ENCODE measurements around the gene ARHGEF17.

ARHGEF17 gene

GRCh38 chr11:73281201-73281741 lies 26.8 kb upstream of the ARHGEF17 start:
- ChIA-PET POLR2A (ENCODE audit: low non-redundant PET) (no interaction called here), CTCF (interaction anchor here (0.6 kb wide), 3 partner anchors 24 to 638 kb away, joined by 3 to 4 read pairs (median 3); no protein-coding TSS in a partner anchor)
- H3K27ac ChIP-seq, result no peak overlapping the region
- DNase-seq (ENCODE audit: low spot score), result no peak
- TF ChIP-seq CTCF (conservative IDR thresholded peaks at IDR 0.05; ENCODE audit: low read depth), result no peak

DNA sequence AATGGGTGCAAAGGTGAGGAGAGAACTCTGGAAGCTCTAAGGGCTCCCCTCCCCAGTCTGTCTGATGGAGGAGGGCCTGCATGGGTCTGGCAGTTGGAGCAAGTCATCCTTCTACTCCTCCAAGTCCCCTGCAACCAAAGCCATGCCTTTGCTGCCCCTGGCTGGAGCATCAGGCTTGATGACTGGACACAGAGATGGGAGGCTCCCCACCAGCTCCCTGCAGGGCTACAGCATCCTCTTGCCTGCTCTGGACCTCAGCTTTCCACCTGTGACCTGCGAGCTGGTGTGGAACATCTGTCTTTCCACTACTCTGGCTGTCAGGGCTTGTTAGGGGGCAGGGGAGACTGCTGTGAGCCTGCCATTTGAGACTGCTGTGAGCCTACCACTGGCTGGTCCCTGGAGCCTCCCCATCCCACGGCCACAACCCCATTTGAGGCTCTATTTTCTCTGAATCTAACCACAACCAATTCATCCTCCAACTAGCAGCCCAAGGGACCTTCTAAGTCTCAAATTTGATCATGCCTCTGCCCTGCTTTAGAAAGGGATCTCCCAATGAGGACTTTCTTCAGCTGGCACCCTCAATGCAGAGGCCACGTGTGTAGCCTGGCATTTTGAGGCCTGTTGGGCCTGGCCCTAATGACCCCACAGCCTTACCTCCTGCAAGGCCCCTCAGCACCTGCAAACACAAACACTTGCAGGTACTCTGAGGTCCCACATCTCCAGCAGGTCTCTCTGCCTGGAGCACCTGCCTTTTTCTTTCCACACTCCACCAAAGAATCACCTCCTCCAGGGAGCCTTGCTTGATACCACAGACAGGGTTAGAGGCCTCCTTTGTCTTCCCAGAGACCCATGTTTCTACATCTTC lies 26.0 kb upstream of the ARHGEF17 start:
- POLR2A ChIA-PET (ENCODE audit: low non-redundant PET), result no interaction called here
- TF ChIP-seq CTCF (conservative IDR thresholded peaks at IDR 0.05; ENCODE audit: low read depth), result no peak
- no peak for DNase-seq (ENCODE audit: low spot score)
- CTCF ChIA-PET, result interaction anchor here (0.6 kb wide), 3 partner anchors 23 to 639 kb away, joined by 3 to 4 read pairs (median 3); no protein-coding TSS in a partner anchor
- no peak overlapping the region for H3K27ac ChIP-seq

GRCh38 chr11:73283276-73284000 lies 24.6 kb upstream of the ARHGEF17 start:
- no peak for DNase-seq (ENCODE audit: low spot score)
- ChIA-PET CTCF (no interaction called here), POLR2A (ENCODE audit: low non-redundant PET) (no interaction called here)
- peak overlapping the region; percentile 33 for H3K27ac ChIP-seq
- TF ChIP-seq CTCF (conservative IDR thresholded peaks at IDR 0.05; ENCODE audit: low read depth), result no peak

GRCh38 chr11:73284106-73284505 lies 24.0 kb upstream of the ARHGEF17 start:
- no peak for TF ChIP-seq CTCF (conservative IDR thresholded peaks at IDR 0.05; ENCODE audit: low read depth)
- DNase-seq (ENCODE audit: low spot score), result no peak
- ChIA-PET CTCF (interaction anchor here (0.7 kb wide), 1 partner anchor 697 kb away, joined by 6 read pairs; no protein-coding TSS in a partner anchor), POLR2A (ENCODE audit: low non-redundant PET) (no interaction called here)
- H3K27ac ChIP-seq, result no peak overlapping the region

DNA sequence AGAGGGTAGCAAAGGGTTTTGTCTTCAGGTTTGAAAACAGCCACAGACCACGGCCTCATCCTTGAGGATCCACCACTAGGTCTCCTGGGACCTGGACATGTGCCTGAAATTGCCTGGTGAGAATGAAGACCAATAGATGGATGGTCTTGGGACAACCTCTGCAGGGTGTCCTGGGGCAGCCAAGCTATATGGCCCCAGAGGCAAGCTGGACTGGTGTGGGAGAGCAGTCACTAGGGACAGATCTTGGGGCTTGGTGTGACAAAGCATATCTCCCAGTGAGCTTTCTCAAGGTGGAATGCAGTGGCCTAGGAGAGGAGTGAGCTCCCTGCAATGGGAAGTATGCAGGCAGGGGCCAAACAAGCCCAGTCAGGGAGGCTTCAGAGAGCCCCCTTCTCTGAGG lies 22.4 kb upstream of the ARHGEF17 start:
- H3K27ac ChIP-seq, result no peak overlapping the region

More for the DNA sequence above, 22.4 kb upstream of the ARHGEF17 start:
- CTCF ChIA-PET, result interaction anchor here (0.7 to 1.3 kb wide), 2 partner anchors 21 to 43 kb away, joined by 3 read pairs; no protein-coding TSS in a partner anchor
- no peak for DNase-seq (ENCODE audit: low spot score)
- POLR2A ChIA-PET (ENCODE audit: low non-redundant PET), result no interaction called here
- TF ChIP-seq CTCF (conservative IDR thresholded peaks at IDR 0.05; ENCODE audit: low read depth), result no peak

Data from RWPE1 (cell line).